ENCODE measurements around the gene MAP2K7.
"Not testable (repeated sequence)": the region's sequence is repeated elsewhere in the genome, so short reads cannot be mapped to it uniquely, and the experiment has no call there.

The MAP2K7 gene

GRCh38 chr19:7903244-7904073 is at the start of gene MAP2K7:
Gene MAP2K7, plus strand, starts transcription at chr19:7903877. Its CDS starts 68 bp downstream, at chr19:7903945.
- peak within 1 kb of the TSS; percentile 85 for H3K4me3 ChIP-seq (ENCODE audit: low read depth, low read length)
- DNase-seq (ENCODE audit: low read depth) = peak; percentile 93

DNA sequence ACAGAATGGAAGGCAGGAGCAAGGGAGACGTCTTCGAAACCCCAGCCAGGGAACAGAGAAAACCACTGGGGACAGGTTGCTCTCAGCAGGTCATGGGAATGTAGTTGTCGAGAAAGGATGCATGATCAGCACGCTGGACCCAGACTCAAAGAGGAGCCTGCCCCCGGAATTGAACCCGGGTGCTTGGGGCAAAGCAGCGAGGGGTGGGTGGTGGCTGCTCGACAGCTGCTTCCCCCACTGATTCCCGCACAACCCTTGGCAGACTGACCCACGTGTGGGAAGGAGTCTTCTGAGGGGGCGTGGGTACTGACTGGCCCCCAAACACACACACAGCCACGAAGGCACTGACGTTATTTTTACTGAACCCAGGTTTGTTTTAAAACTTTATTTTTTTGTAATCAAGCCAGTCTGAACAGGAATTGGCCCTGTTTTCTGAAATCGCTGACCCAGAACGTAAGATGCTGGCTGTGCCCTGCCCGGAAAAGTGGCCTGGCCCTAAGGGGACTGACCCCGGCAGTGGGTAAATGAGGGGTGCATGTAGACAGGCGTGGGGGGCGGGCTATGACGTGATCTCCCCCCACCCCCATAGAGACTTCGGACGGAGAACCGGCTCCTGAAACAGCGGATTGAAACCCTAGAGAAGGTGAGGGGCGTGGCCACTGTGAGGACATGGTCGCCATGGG is 48.1 kb upstream of the MAP2K7 start:
- no peak overlapping the region for H3K4me3 ChIP-seq (ENCODE audit: low read depth, low read length)
- no peak for DNase-seq (ENCODE audit: low read depth)

GRCh38 chr19:7856109-7856591 is 47.5 kb upstream of the MAP2K7 start:
- DNase-seq (ENCODE audit: low read depth) = no peak
- H3K4me3 ChIP-seq (ENCODE audit: low read depth, low read length) = no peak overlapping the region

DNA sequence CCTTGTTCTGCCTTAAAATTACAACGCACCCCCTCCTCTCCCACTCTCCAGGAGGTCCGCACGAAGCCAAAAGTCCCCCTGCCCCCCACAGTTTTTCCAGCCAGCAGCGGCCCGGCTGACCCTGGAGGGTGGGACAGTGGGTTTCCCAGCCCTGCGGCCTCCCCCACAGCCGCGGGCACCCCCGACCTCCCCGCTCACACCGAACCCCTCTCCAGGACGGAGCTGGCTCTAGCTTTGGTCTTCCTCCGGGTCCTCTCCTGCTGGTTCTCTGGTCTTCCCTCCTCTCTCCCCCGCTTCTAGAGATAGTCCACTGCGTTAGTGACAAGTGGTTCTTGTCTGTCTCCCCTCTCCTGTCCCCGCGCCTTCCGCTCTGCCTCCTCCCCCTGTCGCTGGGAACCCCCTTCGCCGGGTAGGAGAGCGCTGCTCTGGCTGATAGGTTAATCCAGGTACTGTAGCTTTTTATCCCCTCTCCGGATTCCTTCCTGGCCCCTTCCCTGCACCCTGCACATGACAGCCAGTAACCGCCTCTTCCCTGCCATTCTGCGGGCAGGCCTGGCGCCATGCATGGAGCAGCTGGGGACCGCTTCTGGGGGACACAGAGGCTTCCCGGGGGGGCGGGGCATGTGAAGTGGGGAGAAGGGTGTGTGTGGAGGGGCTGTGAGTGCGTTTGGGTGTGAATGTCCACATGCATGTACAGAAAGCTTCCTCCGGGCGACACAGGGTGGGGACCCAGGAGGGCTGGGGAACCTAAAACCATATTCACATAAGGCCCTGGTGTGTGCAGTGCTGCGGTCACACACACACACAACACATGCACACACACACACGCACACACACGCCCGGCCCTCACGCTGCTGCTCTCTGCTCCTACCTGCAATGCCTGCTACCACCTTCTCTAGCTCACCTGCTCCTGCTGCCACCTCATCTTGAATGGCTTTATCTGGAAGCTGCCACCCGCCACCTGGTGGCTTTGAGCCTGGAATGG is 46.7 kb upstream of the MAP2K7 start:
- DNase-seq (ENCODE audit: low read depth) = no peak
- H3K4me3 ChIP-seq (ENCODE audit: low read depth, low read length) = no peak overlapping the region

GRCh38 chr19:7857727-7858108 is 46.0 kb upstream of the MAP2K7 start:
- H3K4me3 ChIP-seq (ENCODE audit: low read depth, low read length) = no peak overlapping the region
- no peak for DNase-seq (ENCODE audit: low read depth)

DNA sequence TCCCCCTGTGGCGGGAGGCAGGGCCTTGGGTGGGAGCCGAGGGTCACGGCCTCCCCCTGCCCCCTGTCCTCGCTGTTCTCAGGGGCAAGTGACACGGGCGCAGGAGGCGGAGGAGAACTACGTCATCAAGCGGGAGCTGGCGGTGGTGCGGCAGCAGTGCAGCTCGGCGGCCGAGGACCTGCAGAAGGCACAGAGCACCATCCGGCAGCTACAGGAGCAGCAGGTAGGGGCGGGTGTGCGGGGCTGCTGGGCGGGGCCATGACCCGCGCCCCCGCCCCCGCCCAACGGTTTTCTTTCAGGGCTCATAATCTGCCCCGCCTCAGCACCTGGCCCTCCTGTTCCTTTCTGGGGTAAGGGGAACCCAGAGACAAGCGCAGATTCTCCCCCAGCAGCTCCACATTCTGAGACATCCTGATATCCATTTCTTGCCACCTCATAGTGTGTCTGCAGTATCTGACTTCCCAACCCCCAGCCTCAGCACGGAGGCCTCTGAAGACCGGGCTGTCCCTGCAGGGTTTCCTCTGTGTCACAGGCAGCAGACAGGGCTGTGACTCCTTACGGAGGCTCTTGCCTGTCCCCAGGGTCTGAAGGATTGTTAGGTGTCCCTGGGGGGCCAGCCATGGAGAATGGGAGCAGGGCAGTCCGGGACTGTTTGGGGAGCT is 45.4 kb upstream of the MAP2K7 start:
- no peak for DNase-seq (ENCODE audit: low read depth)
- H3K4me3 ChIP-seq (ENCODE audit: low read depth, low read length) = no peak overlapping the region

- not testable (repeated sequence) for DNase-seq (ENCODE audit: low read depth); H3K4me3 ChIP-seq (ENCODE audit: low read depth, low read length)
Observed at GRCh38 chr19:7859087-7859486, 44.6 kb upstream of the MAP2K7 start.

DNA sequence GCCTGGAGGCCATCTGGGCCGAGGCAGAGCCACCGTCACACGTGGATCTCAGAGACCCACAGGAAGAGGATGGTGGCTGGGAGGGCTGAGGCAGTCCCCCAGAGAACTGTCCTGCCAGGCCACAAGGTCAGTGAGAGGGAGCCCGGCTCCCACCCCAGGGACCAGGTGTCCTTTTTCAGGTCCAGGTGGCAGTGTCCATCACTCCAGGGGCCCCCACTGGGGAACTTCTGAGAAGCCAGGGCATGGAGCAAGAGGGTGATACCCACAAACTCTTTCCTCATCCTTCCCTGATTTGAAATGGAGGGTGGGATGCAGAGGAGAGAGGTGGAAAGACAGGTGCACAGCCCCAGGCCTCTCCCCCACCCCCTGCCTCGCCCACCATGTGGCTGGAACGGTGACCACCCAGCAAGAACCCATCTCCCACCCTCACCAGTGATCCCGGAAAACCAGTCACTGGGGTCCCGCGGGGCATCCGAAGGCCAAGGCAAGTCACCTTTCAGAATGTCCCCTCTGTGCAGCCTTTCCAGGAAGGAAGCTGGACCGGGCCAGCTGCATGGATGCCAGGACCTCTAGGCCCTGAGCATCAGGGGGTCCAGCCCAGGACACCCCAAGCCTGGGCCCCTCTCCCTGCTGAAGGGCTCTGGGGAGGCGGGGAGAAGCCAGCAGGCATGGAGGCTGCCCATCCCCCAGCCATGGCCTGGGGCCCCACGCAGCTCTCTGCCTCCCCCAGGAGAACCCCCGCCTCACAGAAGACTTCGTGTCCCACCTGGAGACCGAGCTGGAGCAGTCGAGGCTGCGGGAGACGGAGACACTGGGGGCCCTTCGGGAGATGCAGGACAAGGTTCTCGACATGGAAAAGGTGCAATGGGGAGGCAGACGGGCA is 43.6 kb upstream of the MAP2K7 start:
- H3K4me3 ChIP-seq (ENCODE audit: low read depth, low read length) = no peak overlapping the region

DNA sequence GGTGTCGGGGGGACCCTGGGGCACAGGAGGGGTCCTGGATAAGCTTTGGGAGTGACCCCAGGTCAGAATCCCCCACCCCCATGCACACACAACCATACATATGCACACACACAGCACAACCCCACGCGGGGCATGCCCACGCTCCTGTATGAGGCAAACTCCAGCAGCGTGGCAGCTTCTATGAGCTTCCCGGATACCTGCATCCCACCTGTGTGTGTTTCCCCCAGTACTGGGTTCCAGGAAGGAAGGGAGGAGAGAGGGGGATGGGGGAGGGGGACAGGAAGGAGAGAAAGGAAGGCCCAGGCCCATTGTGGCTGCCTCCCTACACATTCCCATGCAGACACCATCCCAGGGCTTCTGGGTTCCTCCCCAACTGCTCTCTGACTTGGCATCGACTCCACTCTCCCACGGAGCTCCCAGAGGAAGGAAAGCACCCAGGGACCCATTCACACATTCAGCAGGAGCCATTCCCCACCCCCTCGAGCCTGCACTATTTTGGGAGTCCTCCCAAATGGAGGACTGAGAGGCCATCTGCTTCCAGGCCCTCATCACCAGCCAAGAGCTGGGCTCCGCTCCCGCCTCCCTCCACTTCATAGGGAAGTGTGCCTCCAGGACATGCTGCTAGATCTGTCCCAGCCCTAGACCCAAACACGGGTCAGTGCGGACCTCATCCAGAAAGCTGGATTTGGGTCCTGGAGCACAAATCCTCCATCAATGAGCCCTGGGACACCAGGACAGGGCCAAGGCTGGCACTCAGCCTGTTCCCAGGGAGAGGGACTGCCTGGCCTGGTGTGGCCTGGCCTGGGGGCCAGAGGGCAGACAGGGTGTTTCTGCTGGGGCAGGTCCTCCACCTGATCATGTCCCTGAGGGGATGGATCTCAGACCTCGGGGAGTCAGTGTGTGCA is 42.7 kb upstream of the MAP2K7 start:
- no peak overlapping the region for H3K4me3 ChIP-seq (ENCODE audit: low read depth, low read length)
- no peak for DNase-seq (ENCODE audit: low read depth)

More for the DNA sequence above, 43.6 kb upstream of the MAP2K7 start:
- no peak for DNase-seq (ENCODE audit: low read depth)

- peak overlapping the region; percentile 32 for H3K4me3 ChIP-seq (ENCODE audit: low read depth, low read length)
Observed at GRCh38 chr19:7861619-7862412, 41.9 kb upstream of the MAP2K7 start.

DNA sequence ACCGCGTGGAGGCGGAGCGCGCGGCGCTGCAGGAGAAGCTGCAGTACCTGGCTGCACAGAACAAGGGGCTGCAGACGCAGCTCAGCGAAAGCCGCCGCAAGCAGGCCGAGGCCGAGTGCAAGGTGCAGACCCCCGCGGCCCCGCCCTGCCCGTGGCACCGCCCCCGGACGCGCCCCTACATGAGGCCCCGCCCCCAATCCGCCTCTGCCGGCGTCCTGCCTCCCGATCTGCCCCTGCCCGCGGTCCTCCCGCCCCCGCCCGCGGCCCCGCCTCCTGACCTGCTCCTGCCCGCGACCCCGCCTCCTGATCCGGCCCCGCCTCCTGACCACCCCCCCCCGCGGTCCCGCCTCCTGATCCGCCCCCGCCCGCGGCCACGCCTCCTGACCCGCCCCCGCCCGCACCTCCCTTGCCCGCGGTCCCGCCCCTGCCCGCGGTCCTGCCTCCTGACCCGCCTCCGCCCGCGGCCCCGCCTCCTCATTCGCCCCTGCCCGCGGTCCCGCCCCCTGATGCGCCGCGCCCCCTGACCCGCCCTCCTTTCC is 41.2 kb upstream of the MAP2K7 start:
- no peak for DNase-seq (ENCODE audit: low read depth)
- H3K4me3 ChIP-seq (ENCODE audit: low read depth, low read length) = peak overlapping the region; percentile 32

More at GRCh38 chr19:7861619-7862412, 41.9 kb upstream of the MAP2K7 start:
- DNase-seq (ENCODE audit: low read depth) = no peak

- no peak for DNase-seq (ENCODE audit: low read depth)
- no peak overlapping the region for H3K4me3 ChIP-seq (ENCODE audit: low read depth, low read length)
Observed at GRCh38 chr19:7863157-7863970, 40.3 kb upstream of the MAP2K7 start.

GRCh38 chr19:7863971-7864689 is 39.5 kb upstream of the MAP2K7 start:
- no peak overlapping the region for H3K4me3 ChIP-seq (ENCODE audit: low read depth, low read length)
- DNase-seq (ENCODE audit: low read depth) = no peak

GRCh38 chr19:7864690-7865074 is 39.0 kb upstream of the MAP2K7 start:
- no peak overlapping the region for H3K4me3 ChIP-seq (ENCODE audit: low read depth, low read length)
- DNase-seq (ENCODE audit: low read depth) = no peak

All from skeletal muscle cell (primary cell).